ENCODE data around the gene RFK.
"Not testable (repeated sequence)": the region's sequence is repeated elsewhere in the genome, so short reads cannot be mapped to it uniquely, and the experiment has no call there.

The RFK gene

GRCh38 chr9:76394195-76394959 lies at the start of gene RFK:
TSS of gene RFK (minus strand) at chr9:76394426. CDS start at chr9:76394171, 255 bp downstream.
- peak; percentile 81 for DNase-seq (ENCODE audit: low spot score)

GRCh38 chr9:76443887-76444286 lies 49.7 kb upstream of the RFK start:
- no peak for DNase-seq (ENCODE audit: low spot score)

GRCh38 chr9:76441551-76442322 lies 47.5 kb upstream of the RFK start:
- no peak for DNase-seq (ENCODE audit: low spot score)

- no peak for DNase-seq (ENCODE audit: low spot score)
Observed at GRCh38 chr9:76438841-76439588, 44.8 kb upstream of the RFK start.

GRCh38 chr9:76437017-76437699 lies 42.9 kb upstream of the RFK start:
- DNase-seq (ENCODE audit: low spot score), result not testable (repeated sequence)

GRCh38 chr9:76434897-76435296 lies 40.7 kb upstream of the RFK start:
- DNase-seq (ENCODE audit: low spot score), result not testable (repeated sequence)

- no peak for DNase-seq (ENCODE audit: low spot score)
Observed at GRCh38 chr9:76433836-76434235, 39.6 kb upstream of the RFK start.

- DNase-seq (ENCODE audit: low spot score), result no peak
Observed at GRCh38 chr9:76433406-76433805, 39.2 kb upstream of the RFK start.

- DNase-seq (ENCODE audit: low spot score), result no peak
Observed at GRCh38 chr9:76431601-76432000, 37.4 kb upstream of the RFK start.

- DNase-seq (ENCODE audit: low spot score), result no peak
Observed at GRCh38 chr9:76426807-76427419, 32.7 kb upstream of the RFK start.

- DNase-seq (ENCODE audit: low spot score), result no peak
Observed at GRCh38 chr9:76425677-76426453, 31.6 kb upstream of the RFK start.

- no peak for DNase-seq (ENCODE audit: low spot score)
Observed at GRCh38 chr9:76424491-76424890, 30.3 kb upstream of the RFK start.

GRCh38 chr9:76423216-76424177 lies 29.3 kb upstream of the RFK start:
- DNase-seq (ENCODE audit: low spot score), result peak; percentile 48

- DNase-seq (ENCODE audit: low spot score), result peak; percentile 39
Observed at GRCh38 chr9:76419782-76420380, 25.7 kb upstream of the RFK start.

GRCh38 chr9:76417394-76417793 lies 23.2 kb upstream of the RFK start:
- no peak for DNase-seq (ENCODE audit: low spot score)

GRCh38 chr9:76415731-76416130 lies 21.5 kb upstream of the RFK start:
- no peak for DNase-seq (ENCODE audit: low spot score)

GRCh38 chr9:76415154-76415553 lies 20.9 kb upstream of the RFK start:
- no peak for DNase-seq (ENCODE audit: low spot score)

GRCh38 chr9:76414661-76415060 lies 20.4 kb upstream of the RFK start:
- DNase-seq (ENCODE audit: low spot score), result no peak

GRCh38 chr9:76413658-76414057 lies 19.4 kb upstream of the RFK start:
- DNase-seq (ENCODE audit: low spot score), result no peak
